GM21786 (cell line): Measurements from ENCODE around the gene MYLK4.

Experiments
- ATAC-seq: cut with Tn5 transposase; IDR thresholded peaks from one replicate; pipeline ENCODE4 v1.9.1; 2021; ENCODE audit not compliant: unreplicated experiment

MYLK4 gene

GRCh38 chr6:2708456-2708855, 42.3 kb downstream of the MYLK4 start:
- no peak for ATAC-seq

GRCh38 chr6:2706558-2706957, 44.2 kb downstream of the MYLK4 start:
- no peak for ATAC-seq

GRCh38 chr6:2705256-2705655, 45.5 kb downstream of the MYLK4 start:
- ATAC-seq, result no peak

- ATAC-seq, result no peak
Observed at GRCh38 chr6:2697291-2697690, 53.4 kb downstream of the MYLK4 start.

- no peak for ATAC-seq
Observed at GRCh38 chr6:2695454-2696095, 55.1 kb downstream of the MYLK4 start.

- ATAC-seq, result no peak
Observed at GRCh38 chr6:2693231-2693630, 57.5 kb downstream of the MYLK4 start.

- ATAC-seq, result no peak
Observed at GRCh38 chr6:2688401-2689064, 62.2 kb downstream of the MYLK4 start.

GRCh38 chr6:2687456-2687855, 63.3 kb downstream of the MYLK4 start:
- no peak for ATAC-seq

GRCh38 chr6:2686515-2686914, 64.2 kb downstream of the MYLK4 start:
- no peak for ATAC-seq

- ATAC-seq, result no peak
Observed at GRCh38 chr6:2684766-2685754, 65.7 kb downstream of the MYLK4 start.

GRCh38 chr6:2684103-2684749, 66.5 kb downstream of the MYLK4 start:
- ATAC-seq, result no peak

- ATAC-seq, result no peak
Observed at GRCh38 chr6:2680264-2680922, 70.3 kb downstream of the MYLK4 start.

- ATAC-seq, result no peak
Observed at GRCh38 chr6:2677080-2677593, 73.6 kb downstream of the MYLK4 start.

- ATAC-seq, result no peak
Observed at GRCh38 chr6:2676048-2676447, 74.7 kb downstream of the MYLK4 start.

- ATAC-seq, result no peak
Observed at GRCh38 chr6:2674857-2675256, 75.9 kb downstream of the MYLK4 start.

GRCh38 chr6:2669067-2669700, 81.5 kb downstream of the MYLK4 start:
- ATAC-seq, result no peak

GRCh38 chr6:2667617-2668016, 83.1 kb downstream of the MYLK4 start:
- ATAC-seq, result no peak

GRCh38 chr6:2666906-2667575, 83.7 kb downstream of the MYLK4 start:
- no peak for ATAC-seq
